Activated naive CD4-positive, alpha-beta T cell treated with anti-CD3 and anti-CD28 coated beads, Interleukin-2, amount 50 U/mL, for 24 hours (primary cell): ENCODE results near the gene IRF2BP2.

ENCODE experiments used
- H3K27ac Mint-ChIP-seq: one replicate; pipeline ENCODE4 v1.8.0; 2021; ENCODE audit warnings: mild to moderate bottlenecking, mixed read lengths
- H3K27me3 Mint-ChIP-seq: one replicate; pipeline ENCODE4 v1.8.0; 2021; ENCODE audit warnings: mixed read lengths
- H3K36me3 Mint-ChIP-seq: one replicate; pipeline ENCODE4 v1.8.0; 2021; ENCODE audit warnings: mixed read lengths
- H3K4me1 Mint-ChIP-seq: one replicate; pipeline ENCODE4 v1.8.0; 2021; ENCODE audit warnings: mixed read lengths
- H3K4me3 Mint-ChIP-seq: one replicate; pipeline ENCODE4 v1.8.0; 2021; ENCODE audit warnings: mild to moderate bottlenecking, mixed read lengths
- H3K9me3 Mint-ChIP-seq: one replicate; pipeline ENCODE4 v1.8.0; 2021; ENCODE audit warnings: mixed read lengths

Gene IRF2BP2

GRCh38 chr1:234572966-234573365, 37.0 kb downstream of the IRF2BP2 start:
- Mint-ChIP-seq H3K27me3 (no peaks in the 10 kb centered on the region), H3K9me3 (no peaks in the 10 kb centered on the region), H3K4me1 (no peaks in the 10 kb centered on the region), H3K36me3 (no peaks in the 10 kb centered on the region), H3K4me3 (no peak overlapping the region), H3K27ac (no peak overlapping the region)

GRCh38 chr1:234571702-234572101, 38.3 kb downstream of the IRF2BP2 start:
- H3K4me1 Mint-ChIP-seq = no peaks in the 10 kb centered on the region
- H3K27me3 Mint-ChIP-seq = no peaks in the 10 kb centered on the region
- H3K4me3 Mint-ChIP-seq = no peak overlapping the region
- H3K9me3 Mint-ChIP-seq = no peaks in the 10 kb centered on the region
- no peak overlapping the region for H3K27ac Mint-ChIP-seq
- no peaks in the 10 kb centered on the region for H3K36me3 Mint-ChIP-seq

- Mint-ChIP-seq H3K4me3 (no peak overlapping the region), H3K27ac (no peak overlapping the region), H3K36me3 (no peaks in the 10 kb centered on the region), H3K27me3 (no peaks in the 10 kb centered on the region), H3K4me1 (no peaks in the 10 kb centered on the region), H3K9me3 (no peaks in the 10 kb centered on the region)
Measured at GRCh38 chr1:234570329-234571120, 39.5 kb downstream of the IRF2BP2 start.

- Mint-ChIP-seq H3K4me1 (no peaks in the 10 kb centered on the region), H3K9me3 (no peaks in the 10 kb centered on the region), H3K27ac (no peak overlapping the region), H3K4me3 (no peak overlapping the region), H3K36me3 (no peaks in the 10 kb centered on the region), H3K27me3 (no peaks in the 10 kb centered on the region)
Measured at GRCh38 chr1:234568345-234568744, 41.6 kb downstream of the IRF2BP2 start.

- H3K4me1 Mint-ChIP-seq = no peaks in the 10 kb centered on the region
- H3K27me3 Mint-ChIP-seq = no peaks in the 10 kb centered on the region
- no peak overlapping the region for H3K27ac Mint-ChIP-seq
- H3K4me3 Mint-ChIP-seq = no peak overlapping the region
- no peaks in the 10 kb centered on the region for H3K36me3 Mint-ChIP-seq
- no peaks in the 10 kb centered on the region for H3K9me3 Mint-ChIP-seq
Measured at GRCh38 chr1:234565132-234565531, 44.8 kb downstream of the IRF2BP2 start.

- H3K27ac Mint-ChIP-seq = no peak overlapping the region
- no peaks in the 10 kb centered on the region for H3K9me3 Mint-ChIP-seq
- no peaks in the 10 kb centered on the region for H3K36me3 Mint-ChIP-seq
- H3K4me3 Mint-ChIP-seq = no peak overlapping the region
- no peaks in the 10 kb centered on the region for H3K27me3 Mint-ChIP-seq
- no peaks in the 10 kb centered on the region for H3K4me1 Mint-ChIP-seq
Measured at GRCh38 chr1:234564035-234565029, 45.6 kb downstream of the IRF2BP2 start.

- Mint-ChIP-seq H3K27me3 (no peaks in the 10 kb centered on the region), H3K9me3 (no peaks in the 10 kb centered on the region), H3K27ac (no peak overlapping the region), H3K4me3 (no peak overlapping the region), H3K4me1 (no peaks in the 10 kb centered on the region), H3K36me3 (no peaks in the 10 kb centered on the region)
Measured at GRCh38 chr1:234562334-234562733, 47.6 kb downstream of the IRF2BP2 start.

GRCh38 chr1:234561319-234561718, 48.7 kb downstream of the IRF2BP2 start:
- no peak overlapping the region for H3K27ac Mint-ChIP-seq
- H3K9me3 Mint-ChIP-seq = no peaks in the 10 kb centered on the region
- no peaks in the 10 kb centered on the region for H3K36me3 Mint-ChIP-seq
- no peak overlapping the region for H3K4me3 Mint-ChIP-seq
- no peaks in the 10 kb centered on the region for H3K4me1 Mint-ChIP-seq
- H3K27me3 Mint-ChIP-seq = no peaks in the 10 kb centered on the region

GRCh38 chr1:234559902-234560676, 49.9 kb downstream of the IRF2BP2 start:
- Mint-ChIP-seq H3K27ac (no peak overlapping the region), H3K9me3 (no peaks in the 10 kb centered on the region), H3K27me3 (no peaks in the 10 kb centered on the region), H3K4me3 (no peak overlapping the region), H3K36me3 (no peaks in the 10 kb centered on the region), H3K4me1 (no peaks in the 10 kb centered on the region)

GRCh38 chr1:234559152-234559901, 50.7 kb downstream of the IRF2BP2 start:
- no peak overlapping the region for H3K27ac Mint-ChIP-seq
- H3K4me3 Mint-ChIP-seq = no peak overlapping the region
- H3K27me3 Mint-ChIP-seq = no peaks in the 10 kb centered on the region
- no peaks in the 10 kb centered on the region for H3K36me3 Mint-ChIP-seq
- H3K9me3 Mint-ChIP-seq = no peaks in the 10 kb centered on the region
- H3K4me1 Mint-ChIP-seq = no peaks in the 10 kb centered on the region

GRCh38 chr1:234558330-234558836, 51.6 kb downstream of the IRF2BP2 start:
- no peaks in the 10 kb centered on the region for H3K9me3 Mint-ChIP-seq
- no peak overlapping the region for H3K27ac Mint-ChIP-seq
- no peaks in the 10 kb centered on the region for H3K4me1 Mint-ChIP-seq
- no peaks in the 10 kb centered on the region for H3K27me3 Mint-ChIP-seq
- no peak overlapping the region for H3K4me3 Mint-ChIP-seq
- no peaks in the 10 kb centered on the region for H3K36me3 Mint-ChIP-seq

- Mint-ChIP-seq H3K27me3 (no peaks in the 10 kb centered on the region), H3K4me1 (no peaks in the 10 kb centered on the region), H3K9me3 (no peaks in the 10 kb centered on the region), H3K27ac (no peak overlapping the region), H3K36me3 (no peaks in the 10 kb centered on the region), H3K4me3 (no peak overlapping the region)
Measured at GRCh38 chr1:234556245-234556943, 53.6 kb downstream of the IRF2BP2 start.

- Mint-ChIP-seq H3K36me3 (no peaks in the 10 kb centered on the region), H3K27me3 (no peaks in the 10 kb centered on the region), H3K4me1 (no peaks in the 10 kb centered on the region), H3K27ac (no peak overlapping the region), H3K4me3 (no peak overlapping the region), H3K9me3 (no peaks in the 10 kb centered on the region)
Measured at GRCh38 chr1:234555390-234556024, 54.5 kb downstream of the IRF2BP2 start.
